A673 (cell line): ENCODE data around the gene PTPRK.

Experiments used
- EZH2 ChIP-seq: fragments of 200-600 bp; sonication (generic); IDR thresholded peaks from 2 replicates; pipeline ENCODE4 v1.6.1; 2017; ENCODE audit warnings: borderline replicate concordance, low read depth, mild to moderate bottlenecking, mixed read lengths, antibody characterized with exemption, low read length; ENCODE audit not compliant: poor library complexity, severe bottlenecking
- TF ChIP-seq, protein P1 (sequence below): fragments of 300-800, 200-600 bp; sonication (generic); conservative IDR thresholded peaks from 2 replicates; pipeline ENCODE4 v1.5.1; 2017; ENCODE audit warnings: low read depth, mild to moderate bottlenecking, antibody characterized with exemption, low read length, moderate library complexity, mixed read lengths

DNA sequence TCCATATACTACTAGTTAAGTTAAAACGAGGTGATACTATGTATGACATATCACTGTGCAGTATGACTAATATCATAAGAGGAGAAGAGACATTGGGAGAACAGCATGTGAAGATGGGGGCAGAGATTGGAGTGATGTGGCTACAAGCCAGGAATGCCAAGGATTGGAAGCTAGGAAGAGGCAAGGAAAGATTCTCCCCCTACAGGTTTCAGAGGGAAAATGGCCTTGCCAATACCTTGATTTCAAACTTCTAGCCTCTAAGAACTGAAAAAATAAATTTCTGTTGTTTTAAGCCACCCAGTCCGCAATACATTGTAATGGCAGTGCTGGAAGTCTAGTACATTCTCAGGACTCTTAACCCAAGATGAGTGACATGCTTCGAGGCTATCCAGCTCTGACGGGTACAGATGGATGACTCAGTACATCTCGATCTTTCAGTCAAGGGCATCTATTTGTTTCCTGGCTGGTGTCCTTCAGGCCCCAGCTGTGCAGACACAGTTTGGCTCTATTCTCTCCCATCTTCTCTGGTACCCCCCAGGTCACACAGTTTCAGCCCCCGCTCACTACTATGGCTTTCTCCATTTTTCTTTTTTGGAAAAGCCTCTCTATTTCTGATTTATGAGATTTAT is 564.0 kb downstream of the PTPRK start:
- TF ChIP-seq, protein P1, sequence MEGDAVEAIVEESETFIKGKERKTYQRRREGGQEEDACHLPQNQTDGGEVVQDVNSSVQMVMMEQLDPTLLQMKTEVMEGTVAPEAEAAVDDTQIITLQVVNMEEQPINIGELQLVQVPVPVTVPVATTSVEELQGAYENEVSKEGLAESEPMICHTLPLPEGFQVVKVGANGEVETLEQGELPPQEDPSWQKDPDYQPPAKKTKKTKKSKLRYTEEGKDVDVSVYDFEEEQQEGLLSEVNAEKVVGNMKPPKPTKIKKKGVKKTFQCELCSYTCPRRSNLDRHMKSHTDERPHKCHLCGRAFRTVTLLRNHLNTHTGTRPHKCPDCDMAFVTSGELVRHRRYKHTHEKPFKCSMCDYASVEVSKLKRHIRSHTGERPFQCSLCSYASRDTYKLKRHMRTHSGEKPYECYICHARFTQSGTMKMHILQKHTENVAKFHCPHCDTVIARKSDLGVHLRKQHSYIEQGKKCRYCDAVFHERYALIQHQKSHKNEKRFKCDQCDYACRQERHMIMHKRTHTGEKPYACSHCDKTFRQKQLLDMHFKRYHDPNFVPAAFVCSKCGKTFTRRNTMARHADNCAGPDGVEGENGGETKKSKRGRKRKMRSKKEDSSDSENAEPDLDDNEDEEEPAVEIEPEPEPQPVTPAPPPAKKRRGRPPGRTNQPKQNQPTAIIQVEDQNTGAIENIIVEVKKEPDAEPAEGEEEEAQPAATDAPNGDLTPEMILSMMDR: no peak
- TF ChIP-seq EZH2: no peak
